Amniotic stem cell (primary cell): ENCODE measurements around the gene AXIN1.

Experiments used
- DNase-seq: peaks from one replicate; lab custom pipeline; 2025; lab: John Stamatoyannopoulos, UW

The AXIN1 gene

DNA sequence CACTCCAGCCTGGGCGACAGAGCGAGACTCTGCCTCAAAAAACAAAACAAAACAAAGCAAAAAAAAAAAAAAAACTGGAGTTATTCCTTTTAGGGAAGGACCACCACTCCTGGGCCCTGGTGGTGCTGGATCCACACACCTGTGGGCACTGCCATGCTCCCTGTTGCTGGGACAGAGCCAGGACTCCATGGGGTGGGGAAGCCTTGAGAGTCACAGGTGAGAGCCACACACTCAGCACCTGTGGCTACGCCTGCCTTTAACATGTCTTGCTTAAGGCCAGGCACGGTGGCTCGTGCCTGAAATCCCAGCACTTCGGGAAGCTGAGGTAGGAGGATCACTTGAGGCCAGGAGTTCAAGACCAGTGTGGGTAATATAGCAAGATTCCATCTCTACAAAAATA lies 51.3 kb downstream of the AXIN1 start:
- DNase-seq: no peak

GRCh38 chr16:297832-298231 lies 54.7 kb downstream of the AXIN1 start:
- DNase-seq: no peak

DNA sequence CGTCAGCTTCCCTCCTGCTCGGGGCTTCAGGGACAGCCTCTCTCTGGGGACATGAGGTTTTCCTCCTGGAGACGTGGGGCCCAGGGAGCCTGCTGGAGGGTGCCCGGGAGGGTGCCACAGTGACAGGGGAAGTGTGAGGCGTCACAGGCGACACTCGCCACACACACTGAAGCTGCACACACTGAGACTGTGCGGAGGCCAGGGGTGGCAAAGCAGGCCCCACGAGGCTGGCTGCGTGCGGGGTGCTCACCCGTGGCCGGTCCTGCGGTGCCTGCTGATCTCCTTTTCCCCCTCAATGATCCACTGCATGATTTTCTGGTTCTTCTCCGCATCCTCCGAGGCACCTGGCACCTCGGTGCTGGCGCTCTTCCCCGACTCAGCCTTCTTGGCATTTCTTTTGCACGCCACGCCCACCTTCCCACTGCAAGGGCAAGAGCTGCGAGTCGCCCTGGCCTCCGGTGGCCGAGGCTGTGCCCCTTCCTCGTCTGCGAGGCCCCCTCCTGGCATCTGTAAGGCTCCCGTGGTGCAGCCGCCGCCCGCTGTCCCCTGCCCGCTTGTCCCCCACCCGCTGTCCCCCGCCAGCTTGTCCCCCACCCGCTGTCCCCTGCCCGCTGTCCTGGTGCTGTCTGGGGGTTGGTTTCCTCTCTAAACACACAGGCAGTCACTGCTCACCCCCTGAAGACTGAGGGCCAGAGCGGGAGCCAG lies 55.6 kb downstream of the AXIN1 start:
- no peak for DNase-seq

DNA sequence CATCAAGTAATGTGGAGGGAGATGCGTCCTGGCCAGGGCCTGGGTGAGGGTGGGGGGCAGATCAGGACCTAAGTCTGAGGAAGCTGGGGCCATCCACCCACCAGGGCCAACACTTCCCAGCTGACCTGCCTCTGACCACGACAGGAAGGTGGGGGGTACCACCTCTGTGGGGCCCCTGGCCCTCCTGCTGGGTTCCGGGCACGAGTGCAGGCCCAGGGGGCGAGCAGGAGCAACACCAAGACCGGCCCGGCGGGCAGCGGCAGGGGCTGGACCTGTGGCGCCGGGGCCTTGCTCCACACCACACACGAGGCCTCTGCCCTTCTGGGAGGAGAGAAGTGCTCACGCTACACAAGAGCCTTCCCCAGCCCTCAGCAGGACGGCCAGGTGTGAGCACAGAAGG lies 56.2 kb downstream of the AXIN1 start:
- no peak for DNase-seq

DNA sequence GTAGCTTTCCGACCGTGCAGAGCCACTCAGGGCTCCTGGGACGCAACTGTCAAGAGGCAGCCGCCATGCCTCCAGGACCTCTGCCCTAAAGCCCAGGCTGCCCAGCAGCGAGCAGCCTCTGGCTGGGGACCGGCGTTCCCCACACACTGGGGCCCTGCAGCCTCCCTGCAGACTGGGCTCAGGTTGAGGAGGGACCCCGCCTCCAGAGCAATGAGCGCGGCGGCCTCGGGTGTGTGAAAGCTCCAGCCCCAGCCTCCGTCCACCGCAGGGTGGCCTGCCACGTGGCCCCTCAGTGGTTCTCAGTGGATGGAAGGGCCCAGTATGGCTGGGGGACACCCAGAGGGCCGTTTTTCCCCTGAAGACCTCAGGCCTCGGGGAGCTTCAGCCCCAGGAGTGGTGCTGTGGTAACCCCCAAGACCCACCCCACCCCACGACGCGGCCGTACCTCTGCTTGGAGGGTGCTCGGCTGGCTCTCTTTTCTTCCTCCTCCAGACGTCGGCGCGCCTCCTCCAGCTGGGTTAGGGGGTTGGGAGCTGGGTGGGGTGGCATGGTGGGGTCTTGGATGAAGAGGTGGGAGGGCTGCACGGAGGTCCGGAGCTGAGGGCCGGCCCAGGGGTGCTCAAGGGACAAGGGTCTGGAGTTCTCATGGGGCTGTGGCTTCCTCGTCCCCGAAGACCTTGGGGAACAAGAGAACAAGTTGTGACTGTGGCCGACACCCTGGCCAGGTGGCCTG lies 59.3 kb downstream of the AXIN1 start:
- no peak for DNase-seq

DNA sequence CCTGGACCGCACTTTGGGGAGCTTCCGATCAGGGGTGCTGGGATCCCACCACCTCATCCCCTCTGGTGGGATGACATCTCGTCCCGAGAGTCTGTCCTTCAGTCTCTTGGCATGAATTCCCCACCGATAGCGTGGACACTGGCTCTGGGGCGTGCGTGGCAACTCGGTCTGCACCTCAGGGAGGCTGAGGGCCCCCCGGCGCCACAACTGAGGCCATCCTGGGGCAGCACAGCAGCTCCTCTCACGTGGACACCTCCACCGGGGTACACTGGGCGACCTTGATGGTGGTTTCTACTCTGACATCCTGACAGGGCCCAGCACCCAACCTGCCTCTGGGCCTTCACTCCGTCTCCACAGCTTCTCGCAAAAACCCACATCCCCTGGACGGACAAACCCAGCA lies 61.0 kb downstream of the AXIN1 start:
- DNase-seq: no peak

DNA sequence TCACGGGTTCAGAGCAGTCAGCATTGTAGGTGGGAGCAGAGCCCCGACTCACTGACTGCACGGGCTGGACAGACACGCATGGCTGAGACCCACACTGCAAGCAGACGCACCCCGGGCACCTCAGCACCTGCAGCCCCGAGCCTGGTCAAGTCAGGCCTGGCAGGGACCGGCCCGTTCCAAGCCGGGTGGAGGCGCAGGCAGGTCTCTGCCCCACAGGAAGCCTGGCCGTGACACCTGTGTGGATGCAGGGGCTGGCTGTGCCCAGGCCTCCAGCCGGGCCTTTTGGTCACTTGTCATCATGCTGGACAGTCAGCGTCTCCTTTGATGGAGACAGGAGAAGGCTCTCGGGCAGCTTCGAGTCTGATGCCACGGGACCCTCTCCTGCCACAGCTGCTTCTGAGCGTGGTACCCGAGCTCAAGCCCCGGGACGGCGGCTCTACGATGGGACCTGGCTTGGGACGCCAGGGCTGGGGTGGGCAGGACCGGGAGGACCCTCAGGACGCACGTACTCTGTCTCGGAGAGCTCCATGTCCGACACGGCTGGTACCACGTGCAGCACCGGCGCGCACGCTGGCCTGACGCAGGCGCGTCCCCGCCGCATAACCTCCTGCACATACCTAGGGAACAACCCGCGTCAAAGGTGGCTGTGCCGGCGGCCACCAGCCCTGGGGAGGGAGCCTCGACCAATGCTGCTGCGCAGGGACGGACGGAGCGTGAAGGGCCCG lies 61.7 kb downstream of the AXIN1 start:
- DNase-seq: no peak

GRCh38 chr16:290015-290680 lies 62.4 kb downstream of the AXIN1 start:
- no peak for DNase-seq

- no peak for DNase-seq
Observed at GRCh38 chr16:289395-289997, 63.0 kb downstream of the AXIN1 start.

- no peak for DNase-seq
Observed at GRCh38 chr16:287981-288920, 64.3 kb downstream of the AXIN1 start.

GRCh38 chr16:287298-287811 lies 65.2 kb downstream of the AXIN1 start:
- no peak for DNase-seq

DNA sequence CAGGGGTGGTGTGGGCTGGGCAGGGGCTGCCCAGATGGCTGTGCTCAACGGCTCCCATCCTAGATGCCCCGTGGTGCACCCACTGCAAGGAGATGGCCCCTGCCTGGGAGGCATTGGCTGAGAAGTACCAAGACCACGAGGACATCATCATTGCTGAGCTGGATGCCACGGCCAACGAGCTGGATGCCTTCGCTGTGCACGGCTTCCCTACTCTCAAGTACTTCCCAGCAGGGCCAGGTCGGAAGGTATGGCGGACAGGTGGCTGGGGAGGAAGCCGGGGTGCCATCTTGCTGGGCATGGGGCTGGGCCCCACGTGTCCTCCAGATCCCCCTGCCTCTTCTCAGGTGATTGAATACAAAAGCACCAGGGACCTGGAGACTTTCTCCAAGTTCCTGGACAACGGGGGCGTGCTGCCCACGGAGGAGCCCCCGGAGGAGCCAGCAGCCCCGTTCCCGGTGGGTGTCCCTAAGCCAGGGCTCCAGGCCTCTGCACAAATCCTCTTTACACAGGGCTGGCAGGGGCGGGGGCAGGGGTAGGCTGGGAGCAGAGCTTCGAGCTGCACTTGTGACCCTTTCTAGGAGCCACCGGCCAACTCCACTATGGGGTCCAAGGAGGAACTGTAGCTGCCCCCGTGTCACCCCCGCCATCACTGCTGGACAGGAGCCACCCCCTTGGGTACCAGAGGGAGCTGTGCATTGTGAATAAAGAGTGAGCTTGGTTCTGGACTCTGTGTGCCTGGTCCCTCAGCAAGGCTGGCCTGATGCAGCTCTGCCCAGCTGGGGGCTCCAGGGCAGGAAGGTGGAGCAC lies 65.8 kb downstream of the AXIN1 start:
- DNase-seq: no peak

GRCh38 chr16:285146-286055 lies 67.1 kb downstream of the AXIN1 start:
- DNase-seq: no peak

- DNase-seq: no peak
Observed at GRCh38 chr16:284204-285120, 68.1 kb downstream of the AXIN1 start.

- DNase-seq: no peak
Observed at GRCh38 chr16:283033-283805, 69.3 kb downstream of the AXIN1 start, which contains the start of gene PDIA2. Gene PDIA2 (plus strand): TSS chr16:283164. CDS start chr16:283170, 6 bp downstream.

DNA sequence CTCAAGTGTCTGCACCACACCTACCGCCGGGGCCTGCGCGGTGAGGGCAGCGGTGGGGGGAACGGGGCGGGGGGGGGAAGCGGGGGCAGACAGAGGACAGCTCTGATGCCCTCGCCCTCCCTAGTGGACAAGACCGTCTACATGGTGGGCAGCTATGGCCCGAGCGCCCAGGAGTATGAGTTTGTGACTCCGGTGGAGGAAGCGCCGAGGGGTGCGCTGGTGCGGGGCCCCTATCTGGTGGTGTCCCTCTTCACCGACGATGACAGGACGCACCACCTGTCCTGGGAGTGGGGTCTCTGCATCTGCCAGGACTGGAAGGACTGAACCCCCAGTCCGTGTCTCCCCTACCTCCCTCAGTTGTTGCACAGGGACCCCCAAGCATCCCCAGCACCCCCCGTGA lies 70.0 kb downstream of the AXIN1 start:
- no peak for DNase-seq
